GM18873 (cell line): ENCODE results near the gene PARD6A.

ENCODE experiments used
- ATAC-seq: cut with Tn5 transposase; IDR thresholded peaks from one replicate; pipeline ENCODE4 v1.9.1; 2021; ENCODE audit warnings: mild to moderate bottlenecking, moderate library complexity, moderate number of reproducible peaks; ENCODE audit not compliant: unreplicated experiment, low FRiP score

PARD6A gene

GRCh38 chr16:67660564-67661028 is at the start of gene PARD6A:
Gene PARD6A (plus strand): TSS chr16:67660960. CDS start chr16:67661039, 79 bp downstream.
- peak; percentile 63 for ATAC-seq

GRCh38 chr16:67613808-67614207 is 47.0 kb upstream of the PARD6A start:
- no peak for ATAC-seq

- ATAC-seq = no peak
Measured at GRCh38 chr16:67628216-67628615, 32.5 kb upstream of the PARD6A start.

GRCh38 chr16:67632415-67633172 is 28.2 kb upstream of the PARD6A start:
- no peak for ATAC-seq

GRCh38 chr16:67636713-67637112 is 24.0 kb upstream of the PARD6A start:
- no peak for ATAC-seq

- ATAC-seq = no peak
Measured at GRCh38 chr16:67637625-67638024, 23.1 kb upstream of the PARD6A start.

GRCh38 chr16:67641779-67642708 is 18.7 kb upstream of the PARD6A start:
- no peak for ATAC-seq

- ATAC-seq = no peak
Measured at GRCh38 chr16:67644038-67644437, 16.7 kb upstream of the PARD6A start.

GRCh38 chr16:67645397-67646121 is 15.2 kb upstream of the PARD6A start:
- ATAC-seq = no peak

- no peak for ATAC-seq
Measured at GRCh38 chr16:67647111-67647651, 13.6 kb upstream of the PARD6A start.

GRCh38 chr16:67647681-67648080 is 13.1 kb upstream of the PARD6A start:
- ATAC-seq = no peak

- ATAC-seq = no peak
Measured at GRCh38 chr16:67648088-67648763, 12.5 kb upstream of the PARD6A start.

GRCh38 chr16:67648764-67649407 is 11.9 kb upstream of the PARD6A start:
- ATAC-seq = no peak

GRCh38 chr16:67649494-67649931 is 11.2 kb upstream of the PARD6A start:
- ATAC-seq = no peak

- no peak for ATAC-seq
Measured at GRCh38 chr16:67650023-67650422, 10.7 kb upstream of the PARD6A start.

GRCh38 chr16:67651039-67651438 is 9.7 kb upstream of the PARD6A start:
- ATAC-seq = no peak

- no peak for ATAC-seq
Measured at GRCh38 chr16:67651847-67652246, 8.9 kb upstream of the PARD6A start.

- no peak for ATAC-seq
Measured at GRCh38 chr16:67652578-67653127, 8.1 kb upstream of the PARD6A start.
